Hepatocyte (in vitro differentiated cells): ENCODE data around the gene SIGLECL1.

ENCODE experiments used
- CTCF ChIP-seq: fragments of 200-600 bp; sonication (generic); IDR thresholded peaks from 2 replicates; pipeline ENCODE4 v1.5.1; 2016; ENCODE audit warnings: antibody characterized with exemption, mild to moderate bottlenecking; ENCODE audit not compliant: poor library complexity
- EZH2 ChIP-seq: fragments of 200-600 bp; sonication (generic); IDR thresholded peaks from 2 replicates; pipeline ENCODE4 v1.6.1; 2016; ENCODE audit warnings: antibody characterized with exemption, mild to moderate bottlenecking, borderline replicate concordance
- EZH2phosphoT487 ChIP-seq: fragments of 200-600 bp; sonication (generic); IDR thresholded peaks from one replicate; pipeline ENCODE4 v1.6.1; 2018; ENCODE audit warnings: antibody characterized with exemption, mild to moderate bottlenecking, low read depth, moderate library complexity; ENCODE audit not compliant: unreplicated experiment, severe bottlenecking

DNA sequence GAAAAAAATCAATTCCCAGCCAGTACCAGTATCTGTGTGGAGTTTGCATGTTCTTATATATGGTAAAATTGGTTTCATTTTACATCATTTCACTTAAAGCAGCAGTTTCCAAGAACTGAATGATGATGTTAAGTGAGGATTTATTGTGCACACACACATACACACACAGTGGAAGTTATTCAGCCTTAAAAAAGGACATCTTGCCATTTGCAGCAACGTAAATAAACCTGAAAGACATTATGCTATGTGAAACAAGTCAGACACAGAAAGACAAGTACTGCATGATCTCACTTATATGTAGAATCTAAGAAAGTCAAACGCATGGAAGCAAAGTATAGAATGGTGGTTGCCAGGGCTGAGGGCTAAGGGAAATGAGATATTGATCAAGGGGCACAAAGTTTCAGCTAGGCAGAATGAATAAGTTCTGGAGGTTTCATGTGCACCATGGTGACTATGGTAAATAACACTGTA, 5.3 kb downstream of the SIGLECL1 start:
- TF ChIP-seq CTCF (no peak), EZH2 (no peak), EZH2phosphoT487 (no peak)
